Large intestine (tissue), 12 donors: Measurements from ENCODE around the gene QKI. TPM values are rescaled to one million over a fixed set of nuclear protein-coding genes. Genes with fewer than 3 reads are reported as not detected.

Experiments used
- DNase-seq, 2 donors: peaks; one replicate each; pipeline versions ENCODE4 v3.0.0 to v3.0.0-alpha.2; 2013
- H3K27ac ChIP-seq: one replicate; pipeline ENCODE4 v1.5.1; 2013; ENCODE audit warnings: low read length
- H3K27me3 ChIP-seq: 2 replicates; pipeline ENCODE4 v1.6.1; 2013; ENCODE audit warnings: low read length; ENCODE audit not compliant: control insufficient read depth, insufficient read depth
- H3K36me3 ChIP-seq: 2 replicates; pipeline ENCODE4 v1.6.1; 2013; ENCODE audit warnings: low read length; ENCODE audit not compliant: control insufficient read depth, insufficient read depth
- H3K4me1 ChIP-seq: one replicate; pipeline ENCODE4 v1.6.1; 2013; ENCODE audit warnings: low read length; ENCODE audit not compliant: control insufficient read depth, insufficient read depth
- H3K4me3 ChIP-seq: one replicate; pipeline ENCODE4 v1.5.1; 2013; ENCODE audit warnings: low read length
- H3K9me3 ChIP-seq: one replicate; pipeline ENCODE4 v1.6.1; 2013; ENCODE audit warnings: mild to moderate bottlenecking, low read depth, low read length, moderate library complexity; ENCODE audit not compliant: control insufficient read depth
- WGBS: methylation state at CpG from one replicate; pipeline ENCODE4 v1.1.5; 2013; ENCODE audit warnings: low lambda C conversion rate; ENCODE audit not compliant: insufficient coverage; 5-methylcytosine and 5-hydroxymethylcytosine counted together
- long read RNA-seq, 11 donors: transcript quantifications; one replicate each; lab custom pipeline, GENCODE V29; 2026
- polyA plus RNA-seq: library from polyadenylated mRNA; unstranded; fragments of 120-200 nt; gene quantifications from one replicate; pipeline ENCODE4 v1.2.1, GENCODE V29; 2013

Gene QKI
- 30.2 TPM for polyA plus RNA-seq
- long read RNA-seq, donor 1, full-length matches to known transcripts: 4 of 4 reads
- long read RNA-seq, donor 1, partial matches to known transcripts: 0 of 4 reads
- long read RNA-seq, donor 1, other reads (novel, unspliced or antisense): 0 of 4 reads
- long read RNA-seq, donor 2, full-length matches to known transcripts: 14 of 55 reads
- long read RNA-seq, donor 2, partial matches to known transcripts: 41 of 55 reads
- long read RNA-seq, donor 2, other reads (novel, unspliced or antisense): 0 of 55 reads
- long read RNA-seq, donor 3, full-length matches to known transcripts: 8 of 8 reads
- long read RNA-seq, donor 3, partial matches to known transcripts: 0 of 8 reads
- long read RNA-seq, donor 3, other reads (novel, unspliced or antisense): 0 of 8 reads
- long read RNA-seq, donor 4: 0 reads
- long read RNA-seq, donor 5, full-length matches to known transcripts: 4 of 4 reads
- long read RNA-seq, donor 5, partial matches to known transcripts: 0 of 4 reads
- long read RNA-seq, donor 5, other reads (novel, unspliced or antisense): 0 of 4 reads
- long read RNA-seq, donor 6, full-length matches to known transcripts: 12 of 12 reads
- long read RNA-seq, donor 6, partial matches to known transcripts: 0 of 12 reads
- long read RNA-seq, donor 6, other reads (novel, unspliced or antisense): 0 of 12 reads
- long read RNA-seq, donor 7, full-length matches to known transcripts: 6 of 12 reads
- long read RNA-seq, donor 7, partial matches to known transcripts: 6 of 12 reads
- long read RNA-seq, donor 7, other reads (novel, unspliced or antisense): 0 of 12 reads
- long read RNA-seq, donor 8, full-length matches to known transcripts: 9 of 9 reads
- long read RNA-seq, donor 8, partial matches to known transcripts: 0 of 9 reads
- long read RNA-seq, donor 8, other reads (novel, unspliced or antisense): 0 of 9 reads
- long read RNA-seq, donor 9, full-length matches to known transcripts: 6 of 6 reads
- long read RNA-seq, donor 9, partial matches to known transcripts: 0 of 6 reads
- long read RNA-seq, donor 9, other reads (novel, unspliced or antisense): 0 of 6 reads
- long read RNA-seq, donor 10, full-length matches to known transcripts: 12 of 12 reads
- long read RNA-seq, donor 10, partial matches to known transcripts: 0 of 12 reads
- long read RNA-seq, donor 10, other reads (novel, unspliced or antisense): 0 of 12 reads
- long read RNA-seq, donor 11, full-length matches to known transcripts: 8 of 33 reads
- long read RNA-seq, donor 11, partial matches to known transcripts: 25 of 33 reads
- long read RNA-seq, donor 11, other reads (novel, unspliced or antisense): 0 of 33 reads

GRCh38 chr6:163414117-163414945, at the start of gene QKI:
QKI (plus strand) TSS chr6:163414718; CDS start chr6:163415194, 476 bp downstream.
- Histone ChIP-seq H3K27ac (peak within 1 kb of the TSS; percentile 81), H3K27me3 (peaks cover 51% of the 10 kb centered on the region), H3K4me3 (peak within 1 kb of the TSS; percentile 61), H3K4me1 (no peaks in the 10 kb centered on the region), H3K36me3 (no peaks in the 10 kb centered on the region), H3K9me3 (peaks cover 2% of the 10 kb centered on the region)
- WGBS: no CpG with 5 or more reads among the region's 127 CpGs
- DNase-seq: peak in 1 of 2 donors; percentile 61

- H3K4me1 ChIP-seq: no peaks in the 10 kb centered on the region
- H3K36me3 ChIP-seq: no peaks in the 10 kb centered on the region
- DNase-seq: no peak
- no peaks in the 10 kb centered on the region for H3K9me3 ChIP-seq
- H3K27ac ChIP-seq: no peak overlapping the region
- no CpG with 5 or more reads among the region's 5 CpGs for WGBS
- no peak overlapping the region for H3K4me3 ChIP-seq
- H3K27me3 ChIP-seq: no peaks in the 10 kb centered on the region
Measured at GRCh38 chr6:163366288-163366687, 48.2 kb upstream of the QKI start.

- H3K27me3 ChIP-seq: no peaks in the 10 kb centered on the region
- WGBS: 90% methylated on average over 1 of the region's 6 CpGs
- no peak for DNase-seq
- H3K27ac ChIP-seq: no peak overlapping the region
- no peaks in the 10 kb centered on the region for H3K4me1 ChIP-seq
- no peaks in the 10 kb centered on the region for H3K36me3 ChIP-seq
- no peaks in the 10 kb centered on the region for H3K9me3 ChIP-seq
- no peak overlapping the region for H3K4me3 ChIP-seq
Measured at GRCh38 chr6:163367497-163368183, 46.9 kb upstream of the QKI start.

GRCh38 chr6:163369141-163369540, 45.4 kb upstream of the QKI start:
- H3K4me1 ChIP-seq: no peaks in the 10 kb centered on the region
- no peak overlapping the region for H3K4me3 ChIP-seq
- 100% methylated on average over 1 of the region's 1 CpG for WGBS
- no peaks in the 10 kb centered on the region for H3K27me3 ChIP-seq
- DNase-seq: no peak
- H3K27ac ChIP-seq: no peak overlapping the region
- H3K9me3 ChIP-seq: no peaks in the 10 kb centered on the region
- no peaks in the 10 kb centered on the region for H3K36me3 ChIP-seq

GRCh38 chr6:163369628-163370365, 44.7 kb upstream of the QKI start:
- H3K9me3 ChIP-seq: no peaks in the 10 kb centered on the region
- WGBS: 93% methylated on average over 2 of the region's 15 CpGs
- no peak overlapping the region for H3K27ac ChIP-seq
- no peaks in the 10 kb centered on the region for H3K27me3 ChIP-seq
- no peaks in the 10 kb centered on the region for H3K4me1 ChIP-seq
- no peak for DNase-seq
- no peaks in the 10 kb centered on the region for H3K36me3 ChIP-seq
- no peak overlapping the region for H3K4me3 ChIP-seq

GRCh38 chr6:163370464-163371117, 43.9 kb upstream of the QKI start:
- no peak for DNase-seq
- H3K9me3 ChIP-seq: no peaks in the 10 kb centered on the region
- no CpG with 5 or more reads among the region's 5 CpGs for WGBS
- H3K4me3 ChIP-seq: no peak overlapping the region
- H3K4me1 ChIP-seq: no peaks in the 10 kb centered on the region
- no peaks in the 10 kb centered on the region for H3K27me3 ChIP-seq
- H3K27ac ChIP-seq: no peak overlapping the region
- H3K36me3 ChIP-seq: no peaks in the 10 kb centered on the region

GRCh38 chr6:163371129-163371528, 43.4 kb upstream of the QKI start:
- Histone ChIP-seq H3K4me1 (no peaks in the 10 kb centered on the region), H3K4me3 (no peak overlapping the region), H3K36me3 (no peaks in the 10 kb centered on the region), H3K27ac (no peak overlapping the region), H3K9me3 (no peaks in the 10 kb centered on the region), H3K27me3 (no peaks in the 10 kb centered on the region)
- no CpG with 5 or more reads among the region's 2 CpGs for WGBS
- DNase-seq: no peak

GRCh38 chr6:163373240-163373639, 41.3 kb upstream of the QKI start:
- Histone ChIP-seq H3K9me3 (no peaks in the 10 kb centered on the region), H3K4me1 (no peaks in the 10 kb centered on the region), H3K36me3 (no peaks in the 10 kb centered on the region), H3K4me3 (no peak overlapping the region), H3K27me3 (no peaks in the 10 kb centered on the region), H3K27ac (no peak overlapping the region)
- no peak for DNase-seq
- WGBS: 0% methylated on average over 1 of the region's 9 CpGs
